Activated naive CD8-positive, alpha-beta T cell treated with anti-CD3 and anti-CD28 coated beads, Interleukin-2, amount 50 U/mL, for 24 hours (primary cell): ENCODE data around the gene GPR42.

ENCODE experiments used
- ATAC-seq: fragments of 150-1000 bp; cut with Tn5 transposase; one replicate; pipeline ENCODE4 v1.10.0; 2021
- DNase-seq: peaks from one replicate; pipeline ENCODE4 v3.0.0; 2021
- H3K27ac Mint-ChIP-seq: one replicate; pipeline ENCODE4 v1.8.0; 2021; ENCODE audit warnings: mild to moderate bottlenecking, mixed read lengths
- H3K27me3 Mint-ChIP-seq: one replicate; pipeline ENCODE4 v1.8.0; 2021; ENCODE audit warnings: mixed read lengths
- H3K36me3 Mint-ChIP-seq: one replicate; pipeline ENCODE4 v1.8.0; 2021; ENCODE audit warnings: low read depth, mixed read lengths
- H3K4me1 Mint-ChIP-seq: one replicate; pipeline ENCODE4 v1.8.0; 2021; ENCODE audit warnings: mixed read lengths
- H3K4me3 Mint-ChIP-seq: one replicate; pipeline ENCODE4 v1.8.0; 2021; ENCODE audit warnings: mild to moderate bottlenecking, moderate library complexity, mixed read lengths
- H3K9me3 Mint-ChIP-seq: one replicate; pipeline ENCODE4 v1.8.0; 2021; ENCODE audit warnings: mixed read lengths

GPR42 gene

GRCh38 chr19:35370722-35371121 is at the start of gene GPR42:
GPR42 (plus strand) TSS chr19:35371068; CDS start chr19:35371360, 292 bp downstream.
- Mint-ChIP-seq H3K27ac (no peak within 1 kb of the TSS), H3K36me3 (no peaks in the 10 kb centered on the region), H3K4me1 (peaks cover 13% of the 10 kb centered on the region), H3K9me3 (no peaks in the 10 kb centered on the region), H3K4me3 (no peak within 1 kb of the TSS), H3K27me3 (peaks cover 16% of the 10 kb centered on the region)
- ATAC-seq, result no peak
- no peak for DNase-seq

DNA sequence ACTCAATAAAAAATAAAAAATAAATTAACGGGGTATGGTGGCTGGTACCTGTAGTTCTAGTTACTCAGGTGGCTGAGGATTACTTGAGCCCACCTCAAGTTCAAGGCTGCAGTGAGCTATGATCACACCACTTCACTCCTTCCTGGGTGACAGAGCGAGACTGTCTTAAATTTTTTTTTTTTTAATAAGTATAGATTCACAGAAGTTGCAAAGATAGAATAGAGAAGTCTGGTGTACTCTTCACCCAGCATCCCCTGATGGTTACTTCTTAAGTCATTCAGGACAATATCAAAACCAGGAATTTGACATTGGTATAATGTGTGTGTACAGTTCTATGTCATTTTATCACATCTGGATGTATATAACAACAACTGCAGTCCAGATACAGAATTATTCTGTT is 49.6 kb upstream of the GPR42 start:
- H3K36me3 Mint-ChIP-seq, result no peaks in the 10 kb centered on the region
- no peak overlapping the region for H3K4me3 Mint-ChIP-seq
- peaks cover 14% of the 10 kb centered on the region for H3K4me1 Mint-ChIP-seq
- ATAC-seq (no peak), DNase-seq (no peak)
- peaks cover 4% of the 10 kb centered on the region for H3K9me3 Mint-ChIP-seq
- peaks cover 6% of the 10 kb centered on the region for H3K27me3 Mint-ChIP-seq
- no peak overlapping the region for H3K27ac Mint-ChIP-seq

DNA sequence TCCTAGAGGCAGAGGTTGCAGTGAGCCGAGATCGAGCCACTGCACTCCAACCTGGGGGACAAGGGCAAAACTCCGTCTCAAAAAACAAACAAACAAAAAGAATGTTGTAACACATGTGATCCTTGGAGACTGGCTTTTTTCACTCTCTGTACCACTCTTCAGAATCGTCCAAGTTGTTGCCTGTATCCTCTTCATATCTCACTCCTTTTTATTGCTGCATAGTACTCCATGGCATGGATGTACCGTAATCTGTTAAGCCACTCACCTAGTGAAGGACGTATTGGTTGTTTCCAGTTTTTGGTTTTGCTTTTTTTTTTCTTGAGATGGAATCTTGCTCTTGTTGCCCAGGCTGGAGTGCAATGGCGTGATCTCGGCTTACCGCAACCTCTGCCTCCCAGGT is 48.9 kb upstream of the GPR42 start:
- no peak overlapping the region for H3K27ac Mint-ChIP-seq
- peaks cover 4% of the 10 kb centered on the region for H3K9me3 Mint-ChIP-seq
- ATAC-seq, result no peak
- H3K36me3 Mint-ChIP-seq, result no peaks in the 10 kb centered on the region
- H3K4me1 Mint-ChIP-seq, result peaks cover 14% of the 10 kb centered on the region
- no peak for DNase-seq
- H3K4me3 Mint-ChIP-seq, result no peak overlapping the region
- peaks cover 6% of the 10 kb centered on the region for H3K27me3 Mint-ChIP-seq

DNA sequence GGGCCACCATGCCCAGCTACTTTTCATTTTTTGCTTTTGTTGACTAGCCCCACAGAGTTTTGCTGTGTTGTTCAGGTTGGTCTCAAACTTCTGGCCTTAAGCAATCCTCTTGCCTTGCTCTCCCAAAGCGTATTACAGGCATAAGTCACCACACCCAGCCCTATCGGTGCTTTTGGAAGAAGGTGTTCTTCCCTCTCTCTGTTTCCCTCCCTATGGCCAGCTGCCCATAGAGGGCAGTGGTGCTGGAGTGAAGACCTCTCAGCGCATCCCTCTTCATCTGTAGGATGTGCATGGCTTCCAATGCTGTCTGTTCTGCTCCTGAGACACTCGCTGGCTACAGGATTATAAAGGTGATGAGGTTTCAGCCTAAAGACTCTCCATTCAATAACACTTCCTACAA is 43.2 kb upstream of the GPR42 start:
- ATAC-seq (no peak), DNase-seq (no peak)
- Mint-ChIP-seq H3K27me3 (peaks cover 6% of the 10 kb centered on the region), H3K4me1 (peaks cover 14% of the 10 kb centered on the region), H3K9me3 (no peaks in the 10 kb centered on the region), H3K36me3 (peaks cover 1% of the 10 kb centered on the region), H3K4me3 (no peak overlapping the region), H3K27ac (no peak overlapping the region)

GRCh38 chr19:35328851-35329285 is 42.0 kb upstream of the GPR42 start, which contains the start of gene CD22:
CD22 (plus strand) TSS chr19:35329187; CDS start chr19:35332041, 2,854 bp downstream.
- no peaks in the 10 kb centered on the region for H3K9me3 Mint-ChIP-seq
- H3K4me3 Mint-ChIP-seq, result peak within 1 kb of the TSS; percentile 58
- H3K4me1 Mint-ChIP-seq, result peaks cover 25% of the 10 kb centered on the region
- peak within 1 kb of the TSS; percentile 3 for H3K27ac Mint-ChIP-seq
- ATAC-seq, result peak; percentile 57
- DNase-seq, result no peak
- H3K36me3 Mint-ChIP-seq, result peaks cover 1% of the 10 kb centered on the region
- H3K27me3 Mint-ChIP-seq, result peaks cover 8% of the 10 kb centered on the region

- no peak for DNase-seq
- ATAC-seq, result no peak
- Mint-ChIP-seq H3K4me3 (peak overlapping the region; percentile 58), H3K4me1 (peaks cover 29% of the 10 kb centered on the region), H3K27ac (peak overlapping the region; percentile 3), H3K9me3 (no peaks in the 10 kb centered on the region), H3K27me3 (peaks cover 8% of the 10 kb centered on the region), H3K36me3 (peaks cover 1% of the 10 kb centered on the region)
Measured at GRCh38 chr19:35329323-35329722, 41.5 kb upstream of the GPR42 start.

DNA sequence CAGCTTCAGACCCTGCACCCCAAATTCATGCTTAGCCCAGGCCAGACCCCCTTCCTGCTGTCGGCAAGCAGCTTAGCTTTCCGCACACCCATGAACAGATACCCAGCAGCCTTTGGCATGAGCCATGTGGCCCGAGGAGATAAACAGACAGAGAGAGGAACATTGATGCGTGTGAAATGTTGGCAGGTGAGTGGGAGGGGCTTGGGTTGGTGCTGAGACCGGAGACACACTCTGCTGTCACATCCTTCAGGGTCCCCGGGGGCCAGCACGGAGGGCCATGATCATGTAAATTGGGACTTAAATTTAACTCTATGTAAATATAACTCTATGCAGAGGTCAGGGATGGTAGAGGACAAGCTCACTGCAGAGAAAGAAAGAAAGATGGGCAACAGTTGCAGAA is 40.4 kb upstream of the GPR42 start:
- peaks cover 31% of the 10 kb centered on the region for H3K4me1 Mint-ChIP-seq
- DNase-seq, result peak; percentile 23
- peak overlapping the region; percentile 70 for H3K4me3 Mint-ChIP-seq
- peak overlapping the region; percentile 37 for H3K27ac Mint-ChIP-seq
- H3K27me3 Mint-ChIP-seq, result peaks cover 8% of the 10 kb centered on the region
- peaks cover 1% of the 10 kb centered on the region for H3K36me3 Mint-ChIP-seq
- no peaks in the 10 kb centered on the region for H3K9me3 Mint-ChIP-seq
- no peak for ATAC-seq

DNA sequence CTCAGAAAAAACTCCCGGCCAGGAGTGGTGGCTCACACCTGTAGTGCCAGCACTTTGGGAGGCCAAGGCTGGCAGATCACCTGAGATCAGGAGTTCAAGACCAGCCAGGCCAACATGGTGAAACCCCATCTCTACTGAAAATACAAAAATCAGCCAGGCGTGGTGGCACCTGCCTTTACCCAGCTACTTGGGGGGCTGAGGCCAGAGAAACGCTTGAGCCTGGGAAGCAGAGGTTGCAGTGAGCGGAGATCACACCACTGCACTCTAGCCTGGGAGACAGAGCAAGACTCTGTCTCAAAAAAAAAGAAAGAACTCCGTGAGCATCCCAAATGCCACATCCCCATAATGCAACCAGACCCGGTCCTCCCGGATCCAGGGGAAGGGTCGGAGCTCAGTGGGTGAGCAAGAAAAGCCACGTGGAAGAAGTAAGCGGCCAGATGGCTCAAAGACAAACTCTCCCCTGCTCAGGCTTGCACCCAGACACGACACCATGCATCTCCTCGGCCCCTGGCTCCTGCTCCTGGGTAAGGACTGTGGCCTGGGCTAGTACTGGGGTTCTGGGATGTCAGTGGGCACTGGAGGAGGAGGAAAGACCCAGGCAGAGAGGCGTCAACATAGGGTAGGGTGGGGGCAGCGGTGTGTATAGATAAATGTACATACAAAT is 39.2 kb upstream of the GPR42 start:
- no peak overlapping the region for H3K27ac Mint-ChIP-seq
- peaks cover 33% of the 10 kb centered on the region for H3K4me1 Mint-ChIP-seq
- H3K27me3 Mint-ChIP-seq, result peaks cover 5% of the 10 kb centered on the region

DNA sequence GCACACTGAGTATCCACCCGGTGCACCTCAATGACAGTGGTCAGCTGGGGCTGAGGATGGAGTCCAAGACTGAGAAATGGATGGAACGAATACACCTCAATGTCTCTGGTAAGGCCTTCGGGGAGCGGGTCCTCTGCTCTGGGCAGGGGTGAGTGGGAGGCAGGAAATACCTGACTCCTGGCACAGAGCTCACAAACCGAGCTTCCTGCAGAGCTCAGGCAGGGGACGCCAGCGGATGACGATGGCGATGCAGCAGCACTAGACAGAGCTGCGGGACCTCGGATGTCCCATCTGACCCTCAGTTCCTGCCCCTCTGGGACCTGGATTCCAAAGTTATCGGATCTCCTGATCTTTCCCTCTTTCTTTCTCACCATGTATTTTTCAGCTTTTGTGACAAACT is 38.1 kb upstream of the GPR42 start:
- Mint-ChIP-seq H3K9me3 (no peaks in the 10 kb centered on the region), H3K36me3 (peaks cover 1% of the 10 kb centered on the region), H3K27ac (no peak overlapping the region), H3K4me3 (peak overlapping the region; percentile 50), H3K27me3 (peaks cover 5% of the 10 kb centered on the region), H3K4me1 (peaks cover 33% of the 10 kb centered on the region)
- peak; percentile 70 for ATAC-seq
- peak; percentile 45 for DNase-seq

More for the DNA sequence above, 39.2 kb upstream of the GPR42 start:
- no peaks in the 10 kb centered on the region for H3K9me3 Mint-ChIP-seq
- no peak overlapping the region for H3K4me3 Mint-ChIP-seq
- no peak for DNase-seq
- no peak for ATAC-seq
- H3K36me3 Mint-ChIP-seq, result peaks cover 1% of the 10 kb centered on the region

DNA sequence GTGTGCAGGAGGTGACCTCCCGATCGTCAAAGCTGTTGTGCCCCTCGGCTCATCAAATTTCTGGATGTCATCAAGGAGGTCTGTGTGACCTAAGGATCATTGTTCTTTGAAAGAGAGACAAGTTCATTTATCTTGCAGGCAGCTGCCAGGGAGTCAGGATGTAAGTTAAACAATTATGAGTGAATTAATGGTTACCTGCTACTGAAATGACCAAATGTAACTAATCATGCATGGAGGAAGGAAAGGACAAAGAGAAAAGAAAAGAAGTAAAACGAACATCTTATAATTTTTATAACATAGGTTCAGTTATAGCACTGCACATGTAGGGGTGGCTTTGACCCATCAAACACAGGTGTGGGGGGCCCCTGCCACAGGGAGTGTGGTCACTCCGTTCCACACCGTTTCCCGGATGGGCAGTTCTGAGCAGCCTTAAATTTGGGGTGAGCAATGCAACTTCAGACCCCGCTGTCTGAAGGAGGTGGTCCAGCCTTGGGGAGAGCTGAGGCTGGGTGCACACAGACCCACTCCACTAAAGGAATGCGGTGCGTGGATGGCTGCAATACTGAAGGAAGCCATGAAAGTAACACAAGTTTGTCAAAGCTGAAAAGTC is 36.6 kb upstream of the GPR42 start:
- ATAC-seq (no peak), DNase-seq (no peak)
- Mint-ChIP-seq H3K9me3 (no peaks in the 10 kb centered on the region), H3K27ac (no peak overlapping the region), H3K4me1 (peaks cover 26% of the 10 kb centered on the region), H3K4me3 (no peak overlapping the region), H3K36me3 (peaks cover 1% of the 10 kb centered on the region), H3K27me3 (peaks cover 5% of the 10 kb centered on the region)

DNA sequence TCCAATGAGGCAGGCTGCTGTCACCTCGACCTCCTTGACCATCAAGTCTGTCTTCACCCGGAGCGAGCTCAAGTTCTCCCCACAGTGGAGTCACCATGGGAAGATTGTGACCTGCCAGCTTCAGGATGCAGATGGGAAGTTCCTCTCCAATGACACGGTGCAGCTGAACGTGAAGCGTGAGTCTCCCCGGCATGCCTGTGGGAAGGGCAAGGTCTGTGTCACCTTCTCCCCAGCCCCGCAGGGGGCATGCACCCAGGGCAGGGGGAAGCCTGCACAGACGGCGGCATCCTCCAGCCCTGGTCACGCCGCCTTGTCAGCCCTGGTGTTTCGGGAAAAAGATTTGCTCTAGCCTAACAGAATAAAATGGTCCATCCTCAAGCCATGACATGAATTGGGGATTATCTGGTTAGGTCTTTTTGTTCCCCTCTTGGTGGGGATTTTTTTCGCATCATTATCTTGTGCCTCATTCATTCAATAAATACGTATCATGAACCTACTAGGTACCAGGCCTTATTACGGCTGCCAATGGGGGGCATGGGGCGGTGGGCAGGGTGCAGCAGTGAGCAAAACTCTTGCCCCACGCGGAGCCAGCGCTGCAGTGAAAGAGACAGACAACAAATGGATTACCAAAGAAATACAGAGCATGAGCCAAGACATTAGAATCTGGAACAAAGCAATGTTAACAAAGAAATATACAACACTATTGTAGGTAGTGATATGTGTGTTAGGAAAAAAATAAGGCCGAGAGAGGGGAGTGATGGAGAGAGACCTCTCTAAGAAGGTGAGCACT is 34.5 kb upstream of the GPR42 start:
- Mint-ChIP-seq H3K27ac (no peak overlapping the region), H3K9me3 (no peaks in the 10 kb centered on the region), H3K4me3 (no peak overlapping the region), H3K27me3 (peaks cover 3% of the 10 kb centered on the region), H3K36me3 (no peaks in the 10 kb centered on the region), H3K4me1 (peaks cover 24% of the 10 kb centered on the region)
- ATAC-seq (no peak), DNase-seq (no peak)

DNA sequence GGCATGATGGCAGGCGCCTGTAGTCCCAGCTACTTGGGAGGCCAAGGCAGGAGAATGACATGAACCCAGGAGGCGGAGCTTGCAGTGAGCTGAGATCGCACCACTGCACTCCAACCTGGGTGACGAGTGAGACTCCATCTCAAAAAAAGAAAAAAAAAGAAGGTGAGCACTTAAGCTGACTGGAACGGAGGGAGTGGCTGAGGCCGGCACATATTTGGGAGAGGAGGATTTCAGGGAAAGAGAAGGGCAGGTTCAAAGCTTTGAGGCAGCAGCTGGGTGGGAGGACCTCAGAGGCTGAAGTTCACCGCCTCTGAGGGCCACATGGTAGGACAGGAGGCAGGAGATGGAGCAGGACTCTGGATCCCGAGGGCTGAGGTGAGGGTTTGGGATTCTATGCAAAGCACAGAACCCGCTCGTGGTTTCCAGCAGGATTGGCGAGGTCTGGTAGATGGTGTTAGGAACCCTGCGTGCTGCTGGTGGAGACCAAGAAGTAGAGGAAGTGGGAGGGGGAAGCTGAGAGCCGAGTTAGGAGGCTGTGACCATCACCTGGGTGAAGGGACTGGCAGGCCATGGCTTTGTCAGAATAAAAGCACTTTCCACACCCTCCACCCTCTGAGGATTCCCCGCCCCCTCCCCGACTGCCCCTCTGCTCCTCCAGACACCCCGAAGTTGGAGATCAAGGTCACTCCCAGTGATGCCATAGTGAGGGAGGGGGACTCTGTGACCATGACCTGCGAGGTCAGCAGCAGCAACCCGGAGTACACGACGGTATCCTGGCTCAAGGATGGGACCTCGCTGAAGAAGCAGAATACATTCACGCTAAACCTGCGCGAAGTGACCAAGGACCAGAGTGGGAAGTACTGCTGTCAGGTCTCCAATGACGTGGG is 33.5 kb upstream of the GPR42 start:
- Mint-ChIP-seq H3K27ac (no peak overlapping the region), H3K4me1 (peaks cover 26% of the 10 kb centered on the region), H3K36me3 (no peaks in the 10 kb centered on the region), H3K9me3 (no peaks in the 10 kb centered on the region), H3K27me3 (peaks cover 6% of the 10 kb centered on the region), H3K4me3 (no peak overlapping the region)
- no peak for ATAC-seq
- no peak for DNase-seq

DNA sequence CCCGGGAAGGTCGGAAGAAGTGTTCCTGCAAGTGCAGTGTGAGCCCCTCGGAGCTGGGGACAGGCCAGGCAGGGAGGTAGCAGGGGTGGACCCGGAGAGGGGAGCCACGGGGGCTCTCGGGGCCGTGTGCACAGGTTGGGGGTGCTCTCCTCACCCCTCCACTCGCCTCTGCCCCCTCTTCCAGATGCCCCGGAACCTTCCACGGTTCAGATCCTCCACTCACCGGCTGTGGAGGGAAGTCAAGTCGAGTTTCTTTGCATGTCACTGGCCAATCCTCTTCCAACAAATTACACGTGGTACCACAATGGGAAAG is 32.9 kb upstream of the GPR42 start:
- Mint-ChIP-seq H3K4me1 (peaks cover 20% of the 10 kb centered on the region), H3K36me3 (no peaks in the 10 kb centered on the region), H3K4me3 (no peak overlapping the region), H3K27me3 (peaks cover 7% of the 10 kb centered on the region), H3K27ac (no peak overlapping the region), H3K9me3 (no peaks in the 10 kb centered on the region)
- DNase-seq (no peak), ATAC-seq (no peak)

GRCh38 chr19:35340431-35340830 is 30.4 kb upstream of the GPR42 start:
- peaks cover 5% of the 10 kb centered on the region for H3K27me3 Mint-ChIP-seq
- no peak overlapping the region for H3K4me3 Mint-ChIP-seq
- no peak for ATAC-seq
- no peak overlapping the region for H3K27ac Mint-ChIP-seq
- H3K4me1 Mint-ChIP-seq, result peaks cover 10% of the 10 kb centered on the region
- no peaks in the 10 kb centered on the region for H3K9me3 Mint-ChIP-seq
- H3K36me3 Mint-ChIP-seq, result no peaks in the 10 kb centered on the region
- DNase-seq, result no peak
